Endothelial cell of umbilical vein (primary cell): Measurements from ENCODE around the gene SLC9A9. TPM values are rescaled to one million over a fixed set of nuclear protein-coding genes. Genes with fewer than 3 reads are reported as not detected.

Experiments
- BruUV-seq: library from RNA; stranded (reverse); fragments of 400-500 nt; replicated peaks from 2 replicates; lab custom pipeline; 2021; lab: Mats Ljungman, UMichigan
- CTCF ChIA-PET: fragments of 300-600, 350-600 bp; sonication (Branson Sonifier 250); formaldehyde crosslinking; loops from one replicate; lab custom pipeline; 2021; ENCODE audit warnings: antibody characterized with exemption, inconsistent platforms; lab: Charles Lee
- POLR2A ChIA-PET: fragments of 300-600, 350-600 bp; sonication (Branson Sonifier 250); formaldehyde crosslinking; loops from one replicate; lab custom pipeline; 2021; ENCODE audit warnings: antibody characterized with exemption, inconsistent platforms; lab: Charles Lee
- DNase-seq: peaks from one replicate; pipeline ENCODE4 v3.0.0-alpha.2; 2011; ENCODE audit warnings: low read depth, low spot score
- FAIRE-seq: peaks from 2 replicates; lab custom pipeline; 2011; peaks lifted over from hg19 to GRCh38; lab: Jason Lieb, UNC
- H2AFZ ChIP-seq: 2 replicates; pipeline ENCODE4 v1.6.0; 2012; ENCODE audit warnings: low read depth, low read length, control low read depth, inconsistent platforms
- H3K27ac ChIP-seq: 2 replicates; pipeline ENCODE4 v1.5.1; 2011; ENCODE audit warnings: low read depth, mild to moderate bottlenecking, control low read depth, low read length, moderate library complexity; ENCODE audit not compliant: insufficient read depth
- H3K27me3 ChIP-seq, 2 experiments: 2 replicates each; pipeline versions ENCODE4 v1.6.0 to v1.6.1; 2011; ENCODE audit warnings: low read length in 2 of 2, mixed read lengths in 1 of 2; ENCODE audit not compliant: control insufficient read depth in 2 of 2, insufficient read depth in 2 of 2
- H3K36me3 ChIP-seq, 2 experiments: 2 replicates in 1 of 2; 3 replicates in 1 of 2; pipeline ENCODE4 v1.5.1; 2011; ENCODE audit warnings: low read length in 2 of 2, mild to moderate bottlenecking in 1 of 2, moderate library complexity in 1 of 2; ENCODE audit not compliant: control insufficient read depth in 2 of 2, insufficient read depth in 2 of 2; ENCODE audit errors: extremely low read depth in 1 of 2
- H3K4me1 ChIP-seq: 3 replicates; pipeline ENCODE4 v1.5.1; 2011; ENCODE audit warnings: mild to moderate bottlenecking, low read length; ENCODE audit not compliant: control insufficient read depth, insufficient read depth; ENCODE audit errors: extremely low read depth
- H3K4me2 ChIP-seq: 2 replicates; pipeline ENCODE4 v1.6.1; 2011; ENCODE audit warnings: low read length, control low read depth, mixed read lengths; ENCODE audit not compliant: insufficient read depth
- H3K4me3 ChIP-seq, 3 experiments: fragments of 200-600 bp in 1 of 3; sonication (generic), shearing (Covaris generic) in 1 of 3; replicated peaks in 1 of 3; 2 replicates each; pipeline ENCODE4 v1.5.1; 2011 to 2016; ENCODE audit warnings: control low read depth in 3 of 3, low read length in 3 of 3, mild to moderate bottlenecking in 2 of 3, inconsistent platforms in 1 of 3, low read depth in 1 of 3, moderate library complexity in 1 of 3; ENCODE audit not compliant: insufficient read depth in 1 of 3
- H3K79me2 ChIP-seq: 2 replicates; pipeline ENCODE4 v1.6.0; 2012; ENCODE audit warnings: low read length, inconsistent platforms; ENCODE audit not compliant: control insufficient read depth, insufficient read depth
- H3K9ac ChIP-seq: replicated peaks from 2 replicates; pipeline ENCODE3; 2011; ENCODE audit warnings: low read length, control low read depth; ENCODE audit not compliant: insufficient read depth; ENCODE audit errors: extremely low read depth
- H3K9me1 ChIP-seq: replicated peaks from 3 replicates; pipeline ENCODE4 v1.6.0; 2011; ENCODE audit warnings: mild to moderate bottlenecking, low read length; ENCODE audit not compliant: control insufficient read depth, insufficient read depth; ENCODE audit errors: extremely low read depth
- H3K9me3 ChIP-seq: replicated peaks from 2 replicates; pipeline ENCODE4 v1.5.1; 2012; ENCODE audit warnings: low read length, inconsistent platforms; ENCODE audit not compliant: control insufficient read depth, insufficient read depth
- H4K20me1 ChIP-seq: replicated peaks from 2 replicates; pipeline ENCODE3; 2011; ENCODE audit warnings: mild to moderate bottlenecking, low read length; ENCODE audit not compliant: control insufficient read depth, insufficient read depth; ENCODE audit errors: extremely low read depth
- EZH2 ChIP-seq: IDR thresholded peaks from 2 replicates; pipeline ENCODE4 v1.6.1; 2012; ENCODE audit warnings: borderline replicate concordance, low read depth, mild to moderate bottlenecking, moderate library complexity, low read length, inconsistent platforms; ENCODE audit not compliant: severe bottlenecking
- FOS ChIP-seq: IDR thresholded peaks from 2 replicates; pipeline ENCODE4 v1.6.1; 2011; ENCODE audit warnings: mild to moderate bottlenecking, low read length, moderate library complexity, borderline replicate concordance; ENCODE audit not compliant: insufficient read depth
- GATA2 ChIP-seq: IDR thresholded peaks from 2 replicates; pipeline ENCODE4 v1.7.0; 2011; ENCODE audit warnings: low read depth, mild to moderate bottlenecking, moderate library complexity, mixed read lengths, low read length; ENCODE audit not compliant: insufficient read length, insufficient read depth
- JUN ChIP-seq: IDR thresholded peaks from 2 replicates; pipeline ENCODE4 v1.6.1; 2011; ENCODE audit warnings: borderline replicate concordance, low read depth; ENCODE audit not compliant: insufficient read length, insufficient read depth
- MAX ChIP-seq: IDR thresholded peaks from 2 replicates; pipeline ENCODE4 v1.6.1; 2011; ENCODE audit not compliant: insufficient read depth, insufficient read length
- MYC ChIP-seq: IDR thresholded peaks from one replicate; pipeline ENCODE4 v1.6.1; 2011; ENCODE audit warnings: mild to moderate bottlenecking, low read depth, low read length
- POLR2A ChIP-seq: IDR thresholded peaks from 2 replicates; pipeline ENCODE4 v1.6.1; 2012; ENCODE audit warnings: low read depth, mild to moderate bottlenecking, control low read depth, low read length
- POLR2AphosphoS5 ChIP-seq: IDR thresholded peaks from 2 replicates; pipeline ENCODE4 v1.6.1; 2012; ENCODE audit warnings: low read depth, mild to moderate bottlenecking, control low read depth, low read length, moderate library complexity; ENCODE audit not compliant: insufficient read depth
- dilution Hi-C: fragments of 300-500 bp; cut with MboI; formaldehyde crosslinking; loops from one replicate; pipeline ENCODE4 v1.15.0; 2019; ENCODE audit warnings: low sequenced_read_pairs; ENCODE audit not compliant: extremely low pct_ligation_motif_present
- intact Hi-C: fragments of 100-400 bp; cut with micrococcal nuclease; formaldehyde crosslinking; loops from one replicate; pipeline ENCODE4 v1.10.0; 2022
- polyA plus RNA-seq, 4 experiments: library from polyadenylated mRNA; depleted of rRNA in 3 of 4; stranded (reverse) in 3 of 4; unstranded in 1 of 4; fragments of >200 nt; gene quantifications; 2 replicates each; pipeline versions ENCODE4 v1.2.1 to v1.2.3, GENCODE V29; 2011 to 2012; ENCODE audit warnings: missing spikeins in 1 of 4
- total RNA-seq: library from RNA; stranded (reverse); gene quantifications from 2 replicates; pipeline ENCODE4 v1.2.3, GENCODE V29; 2021
- TF ChIP-seq, protein P1 (sequence below), 2 donors: IDR thresholded peaks; 1 replicate in 1 of 2; 2 replicates in 1 of 2; pipeline ENCODE4 v1.5.1; 2011; ENCODE audit warnings: low read length in 2 of 2, mild to moderate bottlenecking in 2 of 2, moderate library complexity in 2 of 2, control low read depth in 1 of 2, inconsistent platforms in 1 of 2, low read depth in 1 of 2; ENCODE audit not compliant: insufficient read depth in 1 of 2; ENCODE audit errors: extremely low read depth in 1 of 2

Gene SLC9A9
- total and polyA plus RNA-seq, 2 donors (not counting 3 experiments of a cell fraction or from before 2014, with no cell fraction given): 1.5 to 1.8 TPM

GRCh38 chr3:143503325-143503885, 344.9 kb downstream of the SLC9A9 start:
- Histone ChIP-seq H4K20me1 (no peaks in the 10 kb centered on the region), H3K9me3 (no peaks in the 10 kb centered on the region), H3K4me1 (no peaks in the 10 kb centered on the region), H2AFZ (no peak overlapping the region), H3K9ac (no peak overlapping the region), H3K27ac (no peak overlapping the region), H3K27me3 (no peaks in the 10 kb centered on the region), H3K9me1 (no peaks in the 10 kb centered on the region), H3K4me2 (no peak overlapping the region), H3K79me2 (no peaks in the 10 kb centered on the region), H3K36me3 (no peaks in the 10 kb centered on the region), H3K4me3 (no peak overlapping the region)
- CTCF ChIA-PET: interaction anchor here (1.0 kb wide), 1 partner anchor 40 kb away, joined by 3 read pairs; no protein-coding TSS in a partner anchor
- FAIRE-seq (no peak), DNase-seq (no peak)
- POLR2A ChIA-PET: no interaction called here
- intact Hi-C loops: no loop called here
- dilution Hi-C loops: no loop called here
- BruUV-seq: no TSS peak
- TF ChIP-seq GATA2 (no peak), POLR2AphosphoS5 (no peak), POLR2A (no peak), MYC (no peak), EZH2 (no peak), JUN (no peak), MAX (no peak), FOS (no peak)
- TF ChIP-seq, protein P1, sequence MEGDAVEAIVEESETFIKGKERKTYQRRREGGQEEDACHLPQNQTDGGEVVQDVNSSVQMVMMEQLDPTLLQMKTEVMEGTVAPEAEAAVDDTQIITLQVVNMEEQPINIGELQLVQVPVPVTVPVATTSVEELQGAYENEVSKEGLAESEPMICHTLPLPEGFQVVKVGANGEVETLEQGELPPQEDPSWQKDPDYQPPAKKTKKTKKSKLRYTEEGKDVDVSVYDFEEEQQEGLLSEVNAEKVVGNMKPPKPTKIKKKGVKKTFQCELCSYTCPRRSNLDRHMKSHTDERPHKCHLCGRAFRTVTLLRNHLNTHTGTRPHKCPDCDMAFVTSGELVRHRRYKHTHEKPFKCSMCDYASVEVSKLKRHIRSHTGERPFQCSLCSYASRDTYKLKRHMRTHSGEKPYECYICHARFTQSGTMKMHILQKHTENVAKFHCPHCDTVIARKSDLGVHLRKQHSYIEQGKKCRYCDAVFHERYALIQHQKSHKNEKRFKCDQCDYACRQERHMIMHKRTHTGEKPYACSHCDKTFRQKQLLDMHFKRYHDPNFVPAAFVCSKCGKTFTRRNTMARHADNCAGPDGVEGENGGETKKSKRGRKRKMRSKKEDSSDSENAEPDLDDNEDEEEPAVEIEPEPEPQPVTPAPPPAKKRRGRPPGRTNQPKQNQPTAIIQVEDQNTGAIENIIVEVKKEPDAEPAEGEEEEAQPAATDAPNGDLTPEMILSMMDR (IDR thresholded peaks at IDR 0.05; ENCODE audit: extremely low read depth in 1 of 2, insufficient read depth in 1 of 2, low read depth in 1 of 2, low read length in 2 of 2): no peak
